KOPT-K1 (cell line): Measurements from ENCODE around the gene LMOD1.

Experiments
- H3K27ac ChIP-seq: fragments of 200-600 bp; sonication (generic); 2 replicates; pipeline ENCODE4 v1.5.1; 2016; ENCODE audit warnings: antibody characterized with exemption, mild to moderate bottlenecking, low read depth, low read length; ENCODE audit not compliant: poor library complexity, severe bottlenecking
- H3K36me3 ChIP-seq: fragments of 200-600 bp; sonication (generic); 2 replicates; pipeline ENCODE4 v1.5.1; 2017; ENCODE audit warnings: antibody characterized with exemption, mild to moderate bottlenecking, low read length, moderate library complexity; ENCODE audit not compliant: insufficient read depth
- H3K9me3 ChIP-seq: fragments of 200-600 bp; sonication (generic); 2 replicates; pipeline ENCODE4 v1.5.1; 2017; ENCODE audit warnings: antibody characterized with exemption, low read length, mild to moderate bottlenecking; ENCODE audit not compliant: insufficient read depth, poor library complexity, severe bottlenecking

Gene LMOD1

GRCh38 chr1:201895913-201896807 lies 50.2 kb downstream of the LMOD1 start:
- no peak overlapping the region for H3K27ac ChIP-seq
- H3K36me3 ChIP-seq: no peaks in the 10 kb centered on the region
- H3K9me3 ChIP-seq: no peaks in the 10 kb centered on the region

GRCh38 chr1:201895120-201895665 lies 51.2 kb downstream of the LMOD1 start:
- Histone ChIP-seq H3K36me3 (no peaks in the 10 kb centered on the region), H3K9me3 (no peaks in the 10 kb centered on the region), H3K27ac (no peak overlapping the region)

- Histone ChIP-seq H3K27ac (no peak overlapping the region), H3K36me3 (no peaks in the 10 kb centered on the region), H3K9me3 (no peaks in the 10 kb centered on the region)
These were observed 51.8 kb downstream of the LMOD1 start for GRCh38 chr1:201894343-201895119.

GRCh38 chr1:201893431-201893830 lies 52.9 kb downstream of the LMOD1 start:
- H3K9me3 ChIP-seq: no peaks in the 10 kb centered on the region
- no peaks in the 10 kb centered on the region for H3K36me3 ChIP-seq
- no peak overlapping the region for H3K27ac ChIP-seq

- Histone ChIP-seq H3K9me3 (no peaks in the 10 kb centered on the region), H3K27ac (no peak overlapping the region), H3K36me3 (no peaks in the 10 kb centered on the region)
These were observed 54.1 kb downstream of the LMOD1 start for GRCh38 chr1:201892211-201892610.

- H3K27ac ChIP-seq: no peak overlapping the region
- H3K36me3 ChIP-seq: no peaks in the 10 kb centered on the region
These were observed 54.8 kb downstream of the LMOD1 start for GRCh38 chr1:201891451-201892045.

GRCh38 chr1:201890806-201891450 lies 55.4 kb downstream of the LMOD1 start:
- no peak overlapping the region for H3K27ac ChIP-seq
- H3K36me3 ChIP-seq: no peaks in the 10 kb centered on the region
- H3K9me3 ChIP-seq: no peaks in the 10 kb centered on the region

More at GRCh38 chr1:201891451-201892045, 54.8 kb downstream of the LMOD1 start:
- no peaks in the 10 kb centered on the region for H3K9me3 ChIP-seq

- Histone ChIP-seq H3K9me3 (no peaks in the 10 kb centered on the region), H3K36me3 (no peaks in the 10 kb centered on the region), H3K27ac (no peak overlapping the region)
These were observed 56.1 kb downstream of the LMOD1 start for GRCh38 chr1:201890223-201890622.

GRCh38 chr1:201889090-201889968 lies 57.0 kb downstream of the LMOD1 start:
- H3K27ac ChIP-seq: no peak overlapping the region

GRCh38 chr1:201888282-201889089 lies 57.9 kb downstream of the LMOD1 start, which contains the start of gene SHISA4:
TSS of gene SHISA4 (plus strand) at chr1:201888898. CDS start at chr1:201888995, 97 bp downstream.
- Histone ChIP-seq H3K27ac (no peak within 1 kb of the TSS), H3K9me3 (no peaks in the 10 kb centered on the region), H3K36me3 (no peaks in the 10 kb centered on the region)

More at GRCh38 chr1:201889090-201889968, 57.0 kb downstream of the LMOD1 start:
- no peaks in the 10 kb centered on the region for H3K36me3 ChIP-seq
- no peaks in the 10 kb centered on the region for H3K9me3 ChIP-seq

- Histone ChIP-seq H3K9me3 (no peaks in the 10 kb centered on the region), H3K27ac (no peak overlapping the region), H3K36me3 (no peaks in the 10 kb centered on the region)
These were observed 59.1 kb downstream of the LMOD1 start for GRCh38 chr1:201887116-201887866.

GRCh38 chr1:201886103-201886885 lies 60.1 kb downstream of the LMOD1 start:
- Histone ChIP-seq H3K9me3 (no peaks in the 10 kb centered on the region), H3K27ac (no peak overlapping the region), H3K36me3 (no peaks in the 10 kb centered on the region)
